HL-60 (cell line): ENCODE results near the gene UFC1.

ENCODE experiments used
- DNase-seq, 2 experiments: peaks; one replicate each; pipeline ENCODE4 v3.0.0-alpha.2; 2010 to 2020; ENCODE audit warnings: low read depth in 1 of 2, low spot score in 1 of 2
- H3K27ac ChIP-seq: fragments of 250-450 bp; sonication (Bioruptor Pico); replicated peaks from 2 replicates; pipeline ENCODE4 v1.5.1; 2020; ENCODE audit warnings: mild to moderate bottlenecking, moderate library complexity
- H3K27me3 ChIP-seq: fragments of 250-450 bp; sonication (Bioruptor Pico); 2 replicates; pipeline ENCODE4 v1.5.1; 2021; ENCODE audit warnings: mild to moderate bottlenecking, moderate library complexity; ENCODE audit not compliant: insufficient read depth, poor library complexity, severe bottlenecking
- H3K4me3 ChIP-seq: replicated peaks from 2 replicates; pipeline ENCODE4 v1.5.1; 2011; ENCODE audit warnings: mild to moderate bottlenecking, control low read depth, low read length; ENCODE audit not compliant: insufficient read depth
- CTCF ChIP-seq: IDR thresholded peaks from one replicate; pipeline ENCODE4 v1.5.1; 2011; ENCODE audit warnings: low read length, control low read depth, inconsistent platforms; ENCODE audit not compliant: insufficient read depth
- GABPA ChIP-seq: IDR thresholded peaks from 2 replicates; pipeline ENCODE4 v1.6.1; 2012; ENCODE audit warnings: low read depth
- POLR2AphosphoS5 ChIP-seq: IDR thresholded peaks from 2 replicates; pipeline ENCODE4 v1.6.1; 2012; ENCODE audit warnings: low read depth
- REST ChIP-seq: IDR thresholded peaks from 2 replicates; pipeline ENCODE4 v1.6.1; 2012; ENCODE audit warnings: low read depth; ENCODE audit not compliant: insufficient replicate concordance
- SPI1 ChIP-seq: IDR thresholded peaks from 2 replicates; pipeline ENCODE4 v1.6.1; 2012; ENCODE audit warnings: low read depth, mild to moderate bottlenecking, borderline replicate concordance

UFC1 gene

GRCh38 chr1:161187311-161187710 is 33.5 kb downstream of the UFC1 start:
- TF ChIP-seq CTCF (no peak), GABPA (no peak), SPI1 (no peak), REST (no peak), POLR2AphosphoS5 (no peak)
- no peaks in the 10 kb centered on the region for H3K27me3 ChIP-seq
- no peak overlapping the region for H3K4me3 ChIP-seq
- no peak overlapping the region; the same call in 1 of the 2 replicates for H3K27ac ChIP-seq
- DNase-seq: no peak

- Histone ChIP-seq H3K27me3 (no peaks in the 10 kb centered on the region), H3K27ac (no peak overlapping the region), H3K4me3 (no peak overlapping the region)
- DNase-seq: no peak
- TF ChIP-seq GABPA (no peak), SPI1 (no peak), REST (no peak), POLR2AphosphoS5 (no peak), CTCF (no peak)
Measured at GRCh38 chr1:161188381-161188780, 34.6 kb downstream of the UFC1 start.

- Histone ChIP-seq H3K27ac (no peak overlapping the region), H3K4me3 (no peak overlapping the region), H3K27me3 (no peaks in the 10 kb centered on the region)
- DNase-seq: no peak
- TF ChIP-seq CTCF: no peak
- TF ChIP-seq REST: no peak
- TF ChIP-seq SPI1: no peak
- TF ChIP-seq POLR2AphosphoS5: no peak
- TF ChIP-seq GABPA: no peak
Measured at GRCh38 chr1:161189036-161189435, 35.3 kb downstream of the UFC1 start.
